ENCODE results near the gene ARMC12.

ARMC12 gene

GRCh38 chr6:35777356-35778102, 40.7 kb downstream of the ARMC12 start:
- DNase-seq = no peak

DNA sequence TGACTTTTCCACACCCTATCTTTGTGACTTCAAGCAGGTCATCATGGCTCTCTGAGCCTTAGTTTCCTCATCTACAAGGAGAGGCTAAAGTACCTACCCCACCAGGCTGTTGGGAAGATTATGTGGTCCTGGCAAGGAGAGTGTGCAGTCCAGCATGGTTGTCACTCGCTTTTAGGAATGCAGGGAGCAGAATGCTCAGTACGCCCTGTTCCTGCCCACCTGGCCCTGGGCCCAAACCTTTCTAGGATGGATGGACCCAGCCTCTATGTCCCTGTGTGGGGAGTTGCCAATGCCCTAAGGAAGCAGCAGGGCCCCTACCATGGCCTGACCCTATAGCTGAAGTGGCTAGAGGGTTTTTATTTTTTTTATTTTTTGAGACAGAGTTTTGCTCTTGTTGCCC, 41.6 kb downstream of the ARMC12 start:
- DNase-seq = no peak

GRCh38 chr6:35780719-35781118, 43.9 kb downstream of the ARMC12 start, which contains the start of gene CLPSL1:
Gene CLPSL1, plus strand, starts transcription at chr6:35781019. Its CDS starts 92 bp downstream, at chr6:35781111.
- DNase-seq = no peak

- no peak for DNase-seq
These were observed 44.5 kb downstream of the ARMC12 start for GRCh38 chr6:35781290-35781689.

DNA sequence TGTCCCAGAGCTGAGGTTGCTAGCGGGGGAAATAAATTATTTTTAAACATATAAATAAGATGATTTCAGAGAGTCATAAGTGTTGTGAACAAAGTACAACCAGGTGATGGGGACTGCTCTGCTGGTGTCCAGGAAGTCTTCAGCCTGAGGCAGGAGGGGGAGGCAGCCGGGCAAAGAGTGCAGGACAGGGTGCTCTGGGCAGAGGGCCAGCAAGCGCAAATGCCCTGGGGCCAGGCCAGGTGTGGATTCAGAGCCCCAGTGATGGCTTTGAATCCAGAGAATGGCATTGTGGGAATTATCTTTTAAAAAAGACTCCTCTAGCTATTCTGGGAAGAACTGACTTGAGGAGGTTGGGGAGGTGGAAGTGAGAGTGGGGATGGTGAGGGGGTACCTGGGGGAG, 45.6 kb downstream of the ARMC12 start:
- no peak for DNase-seq

GRCh38 chr6:35784200-35784599, 47.4 kb downstream of the ARMC12 start:
- no peak for DNase-seq

GRCh38 chr6:35786272-35786671, 49.4 kb downstream of the ARMC12 start:
- DNase-seq = no peak

DNA sequence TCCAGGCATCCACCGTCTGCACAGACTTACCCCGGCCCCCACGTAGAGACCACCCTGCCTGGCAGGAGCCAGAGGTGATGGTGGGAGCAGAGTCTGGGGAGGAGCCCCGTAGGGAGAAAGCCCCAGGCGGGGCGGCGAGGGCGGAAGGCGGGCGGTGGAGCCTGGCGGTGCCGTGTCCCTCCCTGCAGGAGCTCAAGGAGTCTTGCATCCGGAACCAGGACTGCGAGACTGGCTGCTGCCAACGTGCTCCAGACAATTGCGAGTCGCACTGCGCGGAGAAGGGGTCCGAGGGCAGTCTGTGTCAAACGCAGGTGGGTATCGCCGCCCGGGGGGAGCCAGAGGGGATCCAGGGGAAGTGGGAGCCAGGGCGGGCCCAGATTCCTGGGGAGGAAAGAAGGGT, 50.0 kb downstream of the ARMC12 start:
- DNase-seq = no peak

- no peak for DNase-seq
These were observed 50.7 kb downstream of the ARMC12 start for GRCh38 chr6:35787266-35788218.

DNA sequence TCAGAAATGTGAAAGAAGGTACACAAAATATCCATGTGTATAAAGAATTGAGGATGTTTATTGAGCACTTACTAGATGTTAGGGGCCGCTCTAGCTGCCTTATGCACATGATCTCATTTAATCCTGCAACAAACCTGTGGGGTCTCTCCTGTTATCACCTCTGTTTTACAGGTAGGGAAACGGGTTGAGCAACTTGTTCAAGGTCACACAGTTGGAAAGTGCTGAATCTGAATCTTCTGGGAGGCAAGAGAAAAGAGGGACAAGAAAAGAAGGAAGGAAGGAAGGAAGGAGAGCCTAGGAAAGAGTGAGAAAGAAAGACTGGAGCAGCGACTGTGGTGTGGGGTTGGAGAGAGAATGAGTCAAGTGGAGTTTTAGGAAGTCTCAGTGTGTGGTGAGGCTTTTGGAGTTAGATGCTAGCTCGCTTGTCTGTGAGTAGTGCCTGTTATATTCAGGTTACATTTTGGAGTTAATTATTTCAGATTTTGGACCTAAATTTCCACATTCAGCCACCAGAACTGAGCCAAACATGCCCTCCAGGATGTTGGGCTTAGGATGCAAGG, 51.7 kb downstream of the ARMC12 start:
- DNase-seq = no peak

DNA sequence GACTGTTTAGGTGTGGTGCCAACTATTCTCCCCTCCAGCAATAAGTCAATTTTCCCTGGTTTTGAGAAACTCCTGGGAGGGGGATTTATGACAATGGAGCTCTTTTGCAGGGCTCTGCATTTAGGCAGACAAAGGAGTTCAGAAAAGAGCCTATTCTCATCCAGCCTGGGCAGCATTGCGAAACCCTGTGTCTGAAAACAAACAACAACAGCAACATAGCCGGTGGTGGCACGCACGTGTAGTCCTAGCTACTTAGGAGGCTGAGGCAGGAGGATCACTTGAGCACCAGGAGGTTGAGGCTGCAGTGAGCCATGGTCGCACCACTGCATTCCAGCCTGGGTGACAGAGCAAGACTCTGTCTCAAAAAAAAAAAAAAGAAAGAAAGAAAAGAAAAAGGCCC, 53.9 kb downstream of the ARMC12 start:
- DNase-seq = no peak

- DNase-seq = no peak
These were observed 58.0 kb downstream of the ARMC12 start for GRCh38 chr6:35794536-35795452.

DNA sequence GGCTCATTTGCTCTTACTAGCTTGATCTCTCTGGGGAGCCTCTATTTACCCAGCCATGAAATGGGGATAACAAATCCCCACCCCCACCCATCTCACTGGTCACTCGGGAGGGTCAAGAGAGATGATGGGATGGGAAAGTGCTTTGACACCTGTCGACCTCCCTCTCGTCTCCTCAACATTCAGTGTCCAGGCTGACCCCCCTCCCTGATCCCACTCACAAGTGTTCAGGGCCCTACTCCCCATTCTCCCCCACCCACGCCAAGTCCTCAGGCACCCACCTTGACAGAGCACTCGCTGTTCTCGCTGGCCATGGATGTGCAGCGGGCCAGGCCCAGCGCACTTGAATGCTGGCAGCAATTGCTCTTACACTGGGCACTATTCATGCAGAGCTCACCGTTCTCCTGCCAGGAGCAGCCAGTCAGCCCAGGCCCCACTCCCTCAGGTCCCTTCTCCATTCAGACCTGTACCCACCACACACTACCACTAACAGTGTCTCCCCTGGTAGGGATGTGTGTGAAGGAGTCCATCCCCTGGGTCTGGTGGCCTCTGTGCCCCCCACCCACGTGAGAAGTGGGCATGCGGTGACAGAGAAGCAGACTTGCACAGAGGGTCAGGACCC, 58.7 kb downstream of the ARMC12 start:
- DNase-seq = no peak

GRCh38 chr6:35796236-35796635, 59.4 kb downstream of the ARMC12 start:
- DNase-seq = no peak

GRCh38 chr6:35797837-35798526, 61.1 kb downstream of the ARMC12 start:
- no peak for DNase-seq
